HEK293T (cell line): Measurements from ENCODE around the gene CTNNA2.

Source experiments
- CTCF ChIA-PET: fragments of 350-600 bp; formaldehyde crosslinking; extraction: SDS; loops from one replicate; lab custom pipeline; 2021; ENCODE audit warnings: antibody characterized with exemption, inconsistent platforms; lab: Yijun Ruan, JAX
- POLR2A ChIA-PET: fragments of 350-600 bp; formaldehyde crosslinking; extraction: SDS; loops from one replicate; lab custom pipeline; 2020; ENCODE audit warnings: antibody characterized with exemption, inconsistent platforms; lab: Yijun Ruan, JAX
- DNase-seq: peaks from one replicate; pipeline ENCODE4 v3.0.0; 2012; ENCODE audit warnings: mixed read lengths; ENCODE audit errors: extremely low spot score
- ARNT ChIP-seq: fragments of 450-650 bp; IDR thresholded peaks from 2 replicates; pipeline ENCODE4 v1.6.1; 2017; ENCODE audit warnings: mild to moderate bottlenecking
- BHLHE40 ChIP-seq: fragments of 450-650 bp; IDR thresholded peaks from 2 replicates; pipeline ENCODE4 v1.6.1; 2016; ENCODE audit warnings: mild to moderate bottlenecking, moderate library complexity, borderline replicate concordance
- CTBP1 ChIP-seq: fragments of 450-650 bp; IDR thresholded peaks from 2 replicates; pipeline ENCODE4 v1.6.1; 2016; ENCODE audit warnings: borderline replicate concordance
- ELF4 ChIP-seq: fragments of 450-650 bp; IDR thresholded peaks from 2 replicates; pipeline ENCODE4 v1.6.1; 2017; ENCODE audit warnings: antibody characterized with exemption
- FOXA1 ChIP-seq: fragments of 450-650 bp; IDR thresholded peaks from 2 replicates; pipeline ENCODE4 v1.6.1; 2016; ENCODE audit warnings: mild to moderate bottlenecking
- FOXK2 ChIP-seq: fragments of 450-650 bp; IDR thresholded peaks from 2 replicates; pipeline ENCODE4 v1.6.1; 2016; ENCODE audit warnings: mild to moderate bottlenecking
- FOXM1 ChIP-seq: fragments of 450-650 bp; IDR thresholded peaks from 2 replicates; pipeline ENCODE4 v1.6.1; 2017; ENCODE audit warnings: mild to moderate bottlenecking, borderline replicate concordance
- HDGF ChIP-seq: fragments of 450-650 bp; IDR thresholded peaks from 2 replicates; pipeline ENCODE4 v1.6.1; 2017; ENCODE audit warnings: antibody characterized with exemption, borderline replicate concordance
- L3MBTL2 ChIP-seq: fragments of 450-650 bp; conservative IDR thresholded peaks from 2 replicates; pipeline ENCODE4 v1.6.1; 2016; ENCODE audit warnings: mild to moderate bottlenecking
- LEF1 ChIP-seq: fragments of 450-650 bp; IDR thresholded peaks from 2 replicates; pipeline ENCODE4 v1.6.1; 2017; ENCODE audit warnings: mild to moderate bottlenecking, borderline replicate concordance
- NFRKB ChIP-seq: fragments of 450-650 bp; IDR thresholded peaks from 2 replicates; pipeline ENCODE4 v1.6.1; 2016; ENCODE audit warnings: mild to moderate bottlenecking, moderate library complexity
- PKNOX1 ChIP-seq: fragments of 450-650 bp; IDR thresholded peaks from 2 replicates; pipeline ENCODE4 v1.6.1; 2016
- SP1 ChIP-seq: fragments of 450-650 bp; IDR thresholded peaks from 2 replicates; pipeline ENCODE4 v1.6.1; 2017
- SUZ12 ChIP-seq: fragments of 450-650 bp; IDR thresholded peaks from 2 replicates; pipeline ENCODE4 v1.6.1; 2016; ENCODE audit warnings: mild to moderate bottlenecking
- TARDBP ChIP-seq: fragments of 450-650 bp; IDR thresholded peaks from 2 replicates; pipeline ENCODE4 v1.6.1; 2016
- ZNF384 ChIP-seq: fragments of 450-650 bp; IDR thresholded peaks from 2 replicates; pipeline ENCODE4 v1.6.1; 2016

Gene CTNNA2

GRCh38 chr2:80467262-80467811 lies 954.5 kb downstream of the CTNNA2 start:
- POLR2A ChIA-PET = no interaction called here
- CTCF ChIA-PET = no interaction called here
- no peak for TF ChIP-seq FOXK2
- TF ChIP-seq PKNOX1 = no peak
- TF ChIP-seq ZNF384 = no peak
- no peak for TF ChIP-seq HDGF
- no peak for TF ChIP-seq SUZ12
- no peak for TF ChIP-seq NFRKB
- TF ChIP-seq SP1 = no peak
- TF ChIP-seq FOXM1 = no peak
- no peak for TF ChIP-seq CTBP1
- no peak for TF ChIP-seq ARNT
- no peak for TF ChIP-seq TARDBP
- TF ChIP-seq L3MBTL2 = no peak
- no peak for TF ChIP-seq LEF1
- no peak for TF ChIP-seq FOXA1
- TF ChIP-seq ELF4 = no peak
- TF ChIP-seq BHLHE40 = no peak
- no peak for DNase-seq

- TF ChIP-seq TARDBP = no peak
- TF ChIP-seq FOXK2 = no peak
- TF ChIP-seq FOXA1 = no peak
- no peak for TF ChIP-seq L3MBTL2
- TF ChIP-seq SP1 = no peak
- no peak for TF ChIP-seq LEF1
- TF ChIP-seq HDGF = no peak
- TF ChIP-seq ELF4 = no peak
- no peak for TF ChIP-seq ARNT
- no peak for TF ChIP-seq CTBP1
- no peak for TF ChIP-seq NFRKB
- DNase-seq = no peak
- CTCF ChIA-PET = no interaction called here
- POLR2A ChIA-PET = no interaction called here
Measured at GRCh38 chr2:80469428-80469827, 956.6 kb downstream of the CTNNA2 start.

- no peak for DNase-seq
- POLR2A ChIA-PET = no interaction called here
- TF ChIP-seq ELF4 (no peak), LEF1 (no peak), TARDBP (no peak), FOXA1 (no peak), CTBP1 (no peak), NFRKB (no peak), SP1 (no peak), PKNOX1 (no peak)
- CTCF ChIA-PET = no interaction called here
Measured at GRCh38 chr2:80473069-80473468, 960.2 kb downstream of the CTNNA2 start.

GRCh38 chr2:80473796-80474195 lies 960.9 kb downstream of the CTNNA2 start:
- POLR2A ChIA-PET = no interaction called here
- TF ChIP-seq PKNOX1 (no peak), SP1 (no peak), FOXK2 (no peak), ELF4 (no peak), SUZ12 (no peak), L3MBTL2 (no peak), ZNF384 (no peak)
- no peak for DNase-seq
- CTCF ChIA-PET = no interaction called here

- ChIA-PET CTCF (no interaction called here), POLR2A (no interaction called here)
- DNase-seq = no peak
- TF ChIP-seq NFRKB = no peak
- no peak for TF ChIP-seq FOXA1
- TF ChIP-seq ELF4 = no peak
- TF ChIP-seq CTBP1 = no peak
- no peak for TF ChIP-seq FOXM1
- no peak for TF ChIP-seq L3MBTL2
- no peak for TF ChIP-seq FOXK2
- TF ChIP-seq SUZ12 = no peak
- TF ChIP-seq TARDBP = no peak
- TF ChIP-seq ZNF384 = no peak
- no peak for TF ChIP-seq LEF1
- TF ChIP-seq PKNOX1 = no peak
- no peak for TF ChIP-seq HDGF
- no peak for TF ChIP-seq ARNT
- no peak for TF ChIP-seq BHLHE40
- no peak for TF ChIP-seq SP1
Measured at GRCh38 chr2:80475970-80476369, 963.1 kb downstream of the CTNNA2 start.

- no peak for DNase-seq
- ChIA-PET CTCF (no interaction called here), POLR2A (no interaction called here)
- TF ChIP-seq BHLHE40 (no peak), SUZ12 (no peak), L3MBTL2 (no peak), HDGF (no peak), TARDBP (no peak)
Measured at GRCh38 chr2:80476535-80477117, 963.8 kb downstream of the CTNNA2 start.
